Naive thymus-derived CD8-positive, alpha-beta T cell (primary cell): ENCODE data around the gene C10orf95. TPM values are rescaled to one million over a fixed set of nuclear protein-coding genes. Genes with fewer than 3 reads are reported as not detected.

Experiments
- ATAC-seq, 2 donors: fragments of 150-1000 bp; cut with Tn5 transposase in 1 of 2; sonication (Bioruptor Pico), chemical (Tn5 transposase) in 1 of 2; 1 replicate in 1 of 2; 2 replicates in 1 of 2; pipeline ENCODE4 v1.10.0; 2021; ENCODE audit warnings: mild to moderate bottlenecking in 2 of 2, moderate library complexity in 2 of 2
- POLR2A ChIA-PET: fragments of 350-600 bp; sonication (Branson Sonifier 250); formaldehyde crosslinking; loops from one replicate; lab custom pipeline; 2021; ENCODE audit warnings: antibody characterized with exemption; lab: Charles Lee
- DNase-seq, 10 donors: peaks; one replicate each; pipeline versions ENCODE4 v3.0.0 to v3.0.0-alpha.2; 2020 to 2022
- H3K27ac Mint-ChIP-seq, 10 donors: one replicate each; pipeline ENCODE4 v1.8.0; 2020 to 2022; ENCODE audit warnings: mild to moderate bottlenecking in 10 of 10, mixed read lengths in 10 of 10, moderate library complexity in 4 of 10, inconsistent platforms in 1 of 10
- H3K27me3 Mint-ChIP-seq, 5 donors: one replicate each; pipeline ENCODE4 v1.8.0; 2021 to 2022; ENCODE audit warnings: mixed read lengths in 5 of 5
- H3K36me3 Mint-ChIP-seq, 3 donors: one replicate each; pipeline ENCODE4 v1.8.0; 2020 to 2022; ENCODE audit warnings: mixed read lengths in 3 of 3, mild to moderate bottlenecking in 2 of 3, inconsistent platforms in 1 of 3
- H3K4me1 Mint-ChIP-seq, 4 donors: one replicate each; pipeline ENCODE4 v1.8.0; 2021 to 2022; ENCODE audit warnings: mixed read lengths in 4 of 4
- H3K4me3 Mint-ChIP-seq, 10 donors: one replicate each; pipeline ENCODE4 v1.8.0; 2020 to 2022; ENCODE audit warnings: mild to moderate bottlenecking in 10 of 10, mixed read lengths in 10 of 10, moderate library complexity in 6 of 10, inconsistent platforms in 1 of 10
- H3K9me3 Mint-ChIP-seq, 9 donors: one replicate each; pipeline ENCODE4 v1.8.0; 2020 to 2022; ENCODE audit warnings: mixed read lengths in 9 of 9, mild to moderate bottlenecking in 3 of 9, inconsistent platforms in 1 of 9, moderate library complexity in 1 of 9
- polyA plus RNA-seq, 3 donors: library from polyadenylated mRNA; unstranded; fragments of 300-500 nt; fragmentation: Illumina TruSeq; gene quantifications; one replicate each; pipeline ENCODE4 v1.2.3, GENCODE V29; 2021
- total RNA-seq, 8 experiments: library from RNA in 2 of 8; stranded (reverse) in 2 of 8; gene quantifications; one replicate each; pipeline ENCODE4 v1.2.3 and lab custom pipeline; 2021 to 2026

C10orf95 gene
- total and polyA plus RNA-seq, 5 experiments from 2014 or later, result 0.52 to 0.97 (median 0.68) TPM

- Mint-ChIP-seq H3K36me3 (peaks cover 0 to 46% (median 5%) of the 10 kb centered on the region in 3 donors), H3K4me3 (no peak overlapping the region), H3K27ac (peak overlapping the region in 7 of 10 donors; percentile 35 to 94 (median 63)), H3K4me1 (peaks cover 13 to 33% (median 24%) of the 10 kb centered on the region in 4 donors), H3K9me3 (no peaks in the 10 kb centered on the region), H3K27me3 (no peaks in the 10 kb centered on the region)
- POLR2A ChIA-PET, result interaction anchor here (1.0 to 3.1 kb wide), 3 partner anchors 29 to 358 kb away, joined by 3 to 19 read pairs (median 18); partner anchors contain the start of gene C10orf95
- ATAC-seq (no peak), DNase-seq (no peak)
Measured at GRCh38 chr10:102479651-102480050, 28.3 kb upstream of the C10orf95 start.

- Mint-ChIP-seq H3K4me1 (peaks cover 24 to 54% (median 44%) of the 10 kb centered on the region in 4 donors), H3K9me3 (no peaks in the 10 kb centered on the region), H3K27ac (peak overlapping the region; percentile 70 to 94 (median 88)), H3K4me3 (peak overlapping the region in 6 of 10 donors; percentile 28 to 65 (median 44)), H3K27me3 (no peaks in the 10 kb centered on the region), H3K36me3 (peaks cover 0 to 16% (median under 1%) of the 10 kb centered on the region in 3 donors)
- ATAC-seq (peak; percentile 29 to 44), DNase-seq (peak in 6 of 10 donors; percentile 17 to 69 (median 44))
- POLR2A ChIA-PET, result interaction anchor here (0.6 to 6.5 kb wide), 9 partner anchors 15 to 83 kb away, joined by 3 to 59 read pairs (median 9); partner anchors contain the start of genes C10orf95, CUEDC2, FBXL15 and NFKB2
Measured at GRCh38 chr10:102476466-102477141, 25.3 kb upstream of the C10orf95 start.

- ATAC-seq (no peak), DNase-seq (no peak)
- Mint-ChIP-seq H3K36me3 (peaks cover 0 to 8% (median 0%) of the 10 kb centered on the region in 3 donors), H3K4me3 (peak overlapping the region in 2 of 10 donors; percentile 13 to 37), H3K9me3 (no peaks in the 10 kb centered on the region), H3K27me3 (no peaks in the 10 kb centered on the region), H3K27ac (peak overlapping the region; percentile 23 to 96 (median 84)), H3K4me1 (peaks cover 24 to 54% (median 44%) of the 10 kb centered on the region in 4 donors)
- POLR2A ChIA-PET, result interaction anchor here (0.6 to 6.5 kb wide), 6 partner anchors 14 to 80 kb away, joined by 5 to 59 read pairs (median 10); partner anchors contain the start of genes C10orf95, FBXL15 and NFKB2
Measured at GRCh38 chr10:102475451-102476040, 24.2 kb upstream of the C10orf95 start.

- Mint-ChIP-seq H3K36me3 (peaks cover 0 to 7% (median 5%) of the 10 kb centered on the region in 3 donors), H3K27me3 (no peaks in the 10 kb centered on the region), H3K27ac (peak overlapping the region; percentile 89 to 97 (median 94)), H3K4me3 (peak overlapping the region; percentile 11 to 88 (median 73)), H3K4me1 (peaks cover 21 to 50% (median 40%) of the 10 kb centered on the region in 4 donors), H3K9me3 (no peaks in the 10 kb centered on the region)
- DNase-seq, result peak in 7 of 10 donors; percentile 14 to 72 (median 39)
- POLR2A ChIA-PET, result interaction anchor here (0.9 to 6.5 kb wide), 11 partner anchors 9 to 80 kb away, joined by 3 to 59 read pairs (median 5); partner anchors contain the start of genes C10orf95, CUEDC2 and FBXL15
- ATAC-seq, result peak; percentile 88
Measured at GRCh38 chr10:102473445-102474331, 22.3 kb upstream of the C10orf95 start.

GRCh38 chr10:102470579-102471546 is 19.5 kb upstream of the C10orf95 start:
- POLR2A ChIA-PET, result interaction anchor here (1.4 to 6.5 kb wide), 3 partner anchors 15 to 77 kb away, joined by 4 to 59 read pairs (median 5); partner anchors contain the start of gene C10orf95
- H3K9me3 Mint-ChIP-seq, result no peaks in the 10 kb centered on the region
- H3K27ac Mint-ChIP-seq, result peak overlapping the region in 1 of 10 donors; percentile 57

GRCh38 chr10:102468683-102469082 is 17.3 kb upstream of the C10orf95 start:
- ATAC-seq (no peak), DNase-seq (no peak)
- Mint-ChIP-seq H3K27me3 (peaks cover 0 to under 1% (median 0%) of the 10 kb centered on the region in 5 donors), H3K36me3 (peaks cover 0 to 15% (median 5%) of the 10 kb centered on the region in 3 donors), H3K4me1 (peaks cover 8 to 18% (median 15%) of the 10 kb centered on the region in 4 donors), H3K4me3 (no peak overlapping the region), H3K9me3 (no peaks in the 10 kb centered on the region), H3K27ac (peak overlapping the region in 3 of 10 donors; percentile 1 to 59 (median 32))
- POLR2A ChIA-PET, result interaction anchor here (0.8 to 1.5 kb wide), 5 partner anchors 16 to 70 kb away, joined by 3 to 6 read pairs (median 3); partner anchors contain the start of gene C10orf95

More at GRCh38 chr10:102470579-102471546, 19.5 kb upstream of the C10orf95 start:
- DNase-seq (no peak), ATAC-seq (no peak)
- Mint-ChIP-seq H3K4me1 (peaks cover 16 to 38% (median 28%) of the 10 kb centered on the region in 4 donors), H3K4me3 (no peak overlapping the region), H3K36me3 (peaks cover 0 to 13% (median 5%) of the 10 kb centered on the region in 3 donors), H3K27me3 (no peaks in the 10 kb centered on the region)

- ATAC-seq (no peak), DNase-seq (no peak)
- H3K27me3 Mint-ChIP-seq, result peaks cover 0 to 1% (median 0%) of the 10 kb centered on the region in 5 donors
- peaks cover 6 to 17% (median 13%) of the 10 kb centered on the region in 4 donors for H3K4me1 Mint-ChIP-seq
- H3K4me3 Mint-ChIP-seq, result no peak overlapping the region
- H3K9me3 Mint-ChIP-seq, result no peaks in the 10 kb centered on the region
- POLR2A ChIA-PET, result interaction anchor here (0.8 to 1.4 kb wide), 2 partner anchors 18 to 33 kb away, joined by 3 to 6 read pairs; no protein-coding TSS in a partner anchor
- H3K27ac Mint-ChIP-seq, result peak overlapping the region in 2 of 10 donors; percentile 25 to 27
- H3K36me3 Mint-ChIP-seq, result peaks cover 0 to 15% (median 5%) of the 10 kb centered on the region in 3 donors
Measured at GRCh38 chr10:102467971-102468438, 16.7 kb upstream of the C10orf95 start.

- Mint-ChIP-seq H3K36me3 (peaks cover 0 to 15% (median 5%) of the 10 kb centered on the region in 3 donors), H3K27me3 (peaks cover 0 to 1% (median 0%) of the 10 kb centered on the region in 5 donors), H3K4me1 (peaks cover 12 to 18% (median 13%) of the 10 kb centered on the region in 4 donors), H3K27ac (no peak overlapping the region), H3K9me3 (no peaks in the 10 kb centered on the region), H3K4me3 (no peak overlapping the region)
- POLR2A ChIA-PET, result interaction anchor here (2.6 kb wide), 1 partner anchor 17 kb away, joined by 12 read pairs; the partner anchor contains the start of gene C10orf95
- ATAC-seq (no peak), DNase-seq (no peak)
Measured at GRCh38 chr10:102467318-102467717, 16.0 kb upstream of the C10orf95 start.

GRCh38 chr10:102465466-102465865 is 14.1 kb upstream of the C10orf95 start:
- H3K4me1 Mint-ChIP-seq, result peaks cover 25 to 36% (median 31%) of the 10 kb centered on the region in 4 donors
- peak overlapping the region in 1 of 10 donors; percentile 62 for H3K27ac Mint-ChIP-seq
- H3K27me3 Mint-ChIP-seq, result peaks cover 0 to 1% (median 0%) of the 10 kb centered on the region in 5 donors
- no peaks in the 10 kb centered on the region for H3K9me3 Mint-ChIP-seq
- no peak overlapping the region for H3K4me3 Mint-ChIP-seq
- POLR2A ChIA-PET, result interaction anchor here (2.6 kb wide), 1 partner anchor 15 kb away, joined by 12 read pairs; the partner anchor contains the start of gene C10orf95
- no peak for DNase-seq
- peaks cover 0 to 15% (median 5%) of the 10 kb centered on the region in 3 donors for H3K36me3 Mint-ChIP-seq
- no peak for ATAC-seq

GRCh38 chr10:102463983-102464382 is 12.6 kb upstream of the C10orf95 start:
- DNase-seq (no peak), ATAC-seq (no peak)
- Mint-ChIP-seq H3K4me1 (peaks cover 28 to 38% (median 31%) of the 10 kb centered on the region in 4 donors), H3K27me3 (peaks cover 0 to 1% (median 0%) of the 10 kb centered on the region in 5 donors), H3K27ac (no peak overlapping the region), H3K36me3 (peaks cover 0 to 10% (median under 1%) of the 10 kb centered on the region in 3 donors), H3K9me3 (no peaks in the 10 kb centered on the region), H3K4me3 (no peak overlapping the region)
- POLR2A ChIA-PET, result interaction anchor here (0.7 to 1.4 kb wide), 4 partner anchors 33 to 83 kb away, joined by 4 to 5 read pairs (median 4); no protein-coding TSS in a partner anchor
